HG03354 (cell line): ENCODE results near the gene STK26.
"Not testable (repeated sequence)": the region's sequence is repeated elsewhere in the genome, so short reads cannot be mapped to it uniquely, and the experiment has no call there.

Source experiments
- ATAC-seq: cut with Tn5 transposase; IDR thresholded peaks from one replicate; pipeline ENCODE4 v1.9.1; 2021; ENCODE audit warnings: mild to moderate bottlenecking; ENCODE audit not compliant: unreplicated experiment, poor library complexity, severe bottlenecking

Gene STK26

DNA sequence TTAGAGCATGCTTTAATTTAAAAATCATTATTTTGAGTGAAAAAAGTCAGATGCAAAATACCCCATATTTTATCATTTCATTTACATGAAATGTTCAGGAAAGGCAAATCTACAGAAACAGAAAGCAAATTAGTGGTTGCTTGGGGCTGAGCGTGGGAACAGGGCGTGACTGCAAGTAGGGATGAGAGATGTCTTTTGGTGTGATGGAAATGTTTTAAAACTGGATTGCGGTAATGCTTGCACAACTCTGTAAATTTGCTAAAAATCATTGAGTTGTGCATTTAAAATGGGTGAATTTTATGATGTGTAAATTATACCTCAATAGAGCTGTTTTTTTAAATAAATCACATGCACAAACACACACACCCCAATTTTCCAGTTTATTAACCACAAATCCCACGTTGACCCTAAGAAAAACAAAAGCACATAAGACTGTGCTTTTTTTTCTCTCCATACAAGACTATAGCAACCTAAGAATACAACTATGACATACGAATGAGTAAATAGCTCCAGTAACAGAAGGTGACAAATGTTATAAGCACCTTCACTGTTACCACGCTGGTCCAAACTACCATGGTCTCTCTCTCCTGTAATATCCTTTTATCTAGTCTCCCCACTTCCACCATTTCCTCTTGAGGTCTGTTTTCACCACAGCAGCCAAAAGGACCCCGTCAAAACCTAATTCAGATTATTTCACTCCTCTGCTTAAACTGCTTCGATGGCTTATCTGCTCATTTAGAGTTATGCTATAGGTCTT lies 67.5 kb downstream of the STK26 start:
- ATAC-seq: no peak

DNA sequence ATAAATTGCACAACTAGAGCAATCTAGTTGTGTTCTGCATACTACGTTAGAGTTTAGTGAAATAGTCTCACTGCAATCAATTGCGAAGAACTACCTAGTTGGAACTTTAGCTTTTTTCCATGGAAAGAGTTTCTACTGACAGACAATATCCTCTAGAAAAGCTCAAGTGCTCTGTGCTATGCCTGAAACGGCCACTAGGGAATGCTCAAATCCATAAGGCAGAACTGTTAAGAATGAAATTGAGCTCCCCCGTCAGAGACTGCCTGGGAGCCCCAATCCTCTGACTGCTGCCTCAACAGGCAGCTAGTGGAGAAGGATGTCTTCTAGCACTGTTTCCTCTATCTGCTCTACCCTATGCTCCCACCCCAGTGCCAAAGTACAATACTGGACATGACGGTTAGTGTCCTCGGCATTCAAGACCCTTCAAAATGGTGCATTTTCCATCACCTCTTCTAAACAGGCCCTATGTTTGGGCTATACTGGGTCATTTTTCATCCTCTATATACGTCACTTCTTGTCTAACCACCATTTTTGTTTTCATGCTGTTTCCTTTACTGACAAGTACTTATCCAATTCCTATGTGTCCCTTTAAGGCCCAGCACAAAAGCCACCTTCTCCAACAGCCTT lies 69.5 kb downstream of the STK26 start:
- peak; percentile 95 for ATAC-seq

DNA sequence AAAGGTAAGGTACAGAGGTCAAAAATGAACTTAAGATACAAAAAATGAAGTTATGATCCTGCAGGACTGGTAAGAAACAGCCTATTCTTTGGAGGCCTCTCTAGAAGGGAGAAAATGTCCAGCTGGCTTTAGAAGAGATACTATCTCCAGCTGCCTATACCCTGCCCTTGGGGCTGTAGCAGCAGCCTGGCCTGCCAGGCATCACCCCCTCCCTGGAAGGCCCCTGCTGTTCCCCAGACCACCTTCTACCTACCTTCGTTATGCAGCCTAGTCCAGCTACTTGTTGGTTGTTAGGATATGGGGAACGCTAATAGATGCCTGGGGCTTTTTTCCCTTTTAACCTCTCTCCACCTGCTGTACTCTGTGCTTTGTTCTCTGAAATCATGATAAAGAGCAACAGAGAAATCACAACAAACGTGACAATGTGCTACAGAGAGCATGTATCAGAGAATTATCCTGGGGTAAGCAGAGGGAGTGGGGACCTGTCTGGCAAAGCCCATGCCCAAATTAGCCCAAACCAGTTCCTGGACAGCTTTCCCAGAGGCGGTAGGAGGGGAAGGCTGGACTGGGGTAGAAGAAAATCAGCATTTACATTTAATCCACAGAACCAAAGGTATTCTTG lies 70.2 kb downstream of the STK26 start:
- ATAC-seq: no peak

DNA sequence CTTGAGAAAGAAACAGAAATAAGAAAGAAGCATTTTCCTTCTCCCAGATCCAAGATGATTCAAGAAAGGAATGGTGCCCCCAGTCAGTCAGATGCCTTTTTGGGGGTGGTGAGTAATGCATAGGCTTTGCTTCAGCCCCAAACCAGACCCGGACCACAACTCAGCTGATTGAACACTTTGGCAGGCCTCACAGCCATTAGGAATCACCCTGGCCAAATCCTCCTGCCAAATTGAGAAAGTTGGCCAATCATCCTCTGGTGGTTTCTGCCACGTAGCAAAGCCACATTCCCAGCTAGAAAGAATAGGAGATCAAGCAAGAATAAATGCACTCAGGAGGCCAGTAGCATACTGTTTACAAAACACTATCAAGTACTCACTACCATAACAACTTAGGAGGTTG lies 71.1 kb downstream of the STK26 start:
- ATAC-seq: no peak

GRCh38 chrX:132098704-132099103 lies 75.6 kb downstream of the STK26 start:
- not testable (repeated sequence) for ATAC-seq

DNA sequence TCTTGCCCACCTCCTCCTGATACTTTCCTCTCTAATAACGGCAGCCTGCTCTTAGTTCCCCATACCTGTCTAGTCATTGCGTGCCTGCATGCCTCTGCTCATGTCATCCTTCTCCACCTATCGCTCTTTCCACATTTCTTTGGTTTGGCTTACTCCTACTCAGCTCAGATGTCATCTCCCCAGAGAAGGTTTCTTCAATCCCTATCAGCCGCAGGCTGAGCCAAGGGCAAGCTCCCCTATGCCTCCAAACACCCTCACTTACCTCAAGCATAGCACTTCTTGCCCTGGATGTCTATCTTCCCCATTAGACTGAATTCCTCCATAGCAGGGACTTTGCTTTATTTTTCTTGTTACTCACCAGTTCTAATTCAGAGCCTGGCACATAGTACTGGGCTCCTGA lies 78.1 kb downstream of the STK26 start:
- ATAC-seq: no peak

DNA sequence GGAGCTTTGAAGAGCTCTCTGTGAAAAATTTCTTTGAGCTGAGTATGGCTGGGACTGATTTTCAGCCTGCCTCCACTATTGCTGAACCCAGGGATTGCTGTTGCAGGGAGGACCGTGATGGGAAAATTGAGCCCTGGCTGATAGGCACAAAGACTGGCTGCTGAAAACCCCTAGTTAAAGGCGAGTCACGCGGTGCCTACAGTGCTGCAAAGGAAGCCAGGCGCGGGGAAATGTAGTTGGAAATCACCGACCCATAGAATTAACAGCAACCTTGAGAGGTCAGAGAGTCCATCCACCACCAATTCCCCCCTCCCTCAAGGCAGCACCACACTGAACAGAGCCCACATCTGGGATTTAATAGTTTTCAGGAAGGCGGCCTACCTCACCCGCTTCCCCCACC lies 78.7 kb downstream of the STK26 start:
- ATAC-seq: no peak

DNA sequence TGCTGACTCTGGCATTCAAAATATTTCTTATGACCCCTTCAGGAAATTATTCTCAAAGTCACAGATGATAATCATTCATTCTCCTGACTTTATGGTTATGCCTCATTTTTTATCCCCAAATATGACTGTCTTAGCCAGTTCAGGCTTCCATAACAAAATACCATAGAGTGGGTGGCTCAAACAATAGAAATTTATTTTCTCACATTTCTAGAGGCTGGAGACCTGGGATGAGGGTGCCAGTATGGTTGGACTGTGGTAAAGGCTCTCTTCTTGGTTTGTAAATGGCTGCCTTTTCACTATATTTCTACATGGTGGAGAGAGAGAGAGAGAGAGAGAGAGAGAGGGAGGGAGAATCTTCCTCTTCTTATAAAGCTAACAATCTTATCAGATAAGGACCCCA lies 84.2 kb downstream of the STK26 start:
- no peak for ATAC-seq

DNA sequence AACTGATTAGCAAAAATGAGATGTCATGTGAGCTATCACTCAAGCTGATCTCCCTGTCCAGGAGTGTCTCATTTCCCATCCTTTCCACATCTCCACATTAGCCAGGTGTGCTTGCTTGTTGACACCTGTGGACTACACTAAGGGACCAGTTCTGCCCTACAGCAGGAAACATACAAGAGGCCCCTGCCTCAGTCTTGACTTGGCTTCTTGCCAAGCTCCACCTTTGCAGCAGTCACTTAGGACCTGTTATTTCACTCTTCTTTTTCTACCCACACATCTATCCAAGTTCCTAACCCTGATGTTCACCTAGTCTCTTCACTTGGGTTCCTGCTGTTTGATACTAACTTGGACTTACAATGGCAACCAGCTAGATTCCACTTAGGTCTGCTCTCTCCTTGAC lies 91.5 kb downstream of the STK26 start:
- ATAC-seq: no peak

DNA sequence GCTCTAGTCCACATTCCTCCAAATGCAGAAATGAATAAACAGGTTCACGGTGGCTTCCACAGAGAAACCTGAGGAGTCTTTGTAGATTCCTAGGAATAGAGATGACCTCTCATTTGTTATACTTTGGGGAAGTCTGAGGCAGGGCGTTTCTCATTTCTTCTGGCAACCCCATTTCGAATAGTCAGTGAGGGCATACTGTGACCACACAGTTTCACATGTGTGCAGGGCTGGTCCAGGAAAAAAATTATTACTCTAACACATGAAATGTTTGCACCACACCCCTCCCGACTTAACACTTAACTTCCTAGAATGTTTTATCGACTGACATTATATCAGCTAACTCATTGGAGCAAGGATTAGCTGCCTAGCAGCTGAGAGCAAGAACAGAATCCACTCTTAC lies 92.7 kb downstream of the STK26 start:
- no peak for ATAC-seq

DNA sequence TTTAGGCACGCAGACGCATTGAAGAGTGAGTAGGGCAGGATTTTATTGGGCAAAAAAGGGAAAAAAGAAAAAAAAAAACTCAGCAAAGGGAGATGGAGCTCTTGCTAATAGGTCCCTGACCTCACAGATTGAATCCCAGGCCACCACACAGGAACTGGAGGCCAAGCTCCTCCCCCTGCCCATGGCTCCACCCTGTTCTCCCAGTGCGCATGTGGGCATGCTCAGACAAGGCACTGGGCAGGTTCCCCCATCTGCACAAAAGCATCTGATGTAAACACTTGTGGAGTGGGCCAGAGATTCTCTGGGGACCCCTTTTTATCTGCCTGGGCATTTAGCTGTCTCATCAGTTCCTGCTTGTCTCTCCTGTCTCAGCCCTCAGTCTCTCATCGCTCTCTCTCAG lies 95.3 kb downstream of the STK26 start:
- no peak for ATAC-seq

DNA sequence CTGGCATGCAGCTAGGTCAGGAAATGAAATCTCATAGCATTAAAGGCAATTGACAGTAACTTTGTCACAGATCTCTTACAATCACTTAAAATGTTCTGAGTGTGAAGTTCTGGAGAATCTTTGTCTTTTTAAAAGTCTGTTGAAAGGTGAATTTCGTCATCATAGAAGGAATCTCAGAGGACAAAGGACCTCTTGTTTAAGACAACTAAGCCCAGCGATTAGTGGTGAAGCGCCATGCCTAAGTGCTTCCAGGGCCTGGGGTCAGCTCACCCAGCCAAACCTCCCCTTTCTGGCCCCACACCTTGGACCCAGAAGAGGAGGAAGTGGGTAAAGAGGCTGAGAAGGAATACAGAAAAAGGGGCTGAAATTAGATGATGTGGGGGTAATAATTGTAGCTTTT lies 96.2 kb downstream of the STK26 start:
- ATAC-seq: no peak

GRCh38 chrX:132119821-132120515 lies 96.9 kb downstream of the STK26 start:
- ATAC-seq: no peak

DNA sequence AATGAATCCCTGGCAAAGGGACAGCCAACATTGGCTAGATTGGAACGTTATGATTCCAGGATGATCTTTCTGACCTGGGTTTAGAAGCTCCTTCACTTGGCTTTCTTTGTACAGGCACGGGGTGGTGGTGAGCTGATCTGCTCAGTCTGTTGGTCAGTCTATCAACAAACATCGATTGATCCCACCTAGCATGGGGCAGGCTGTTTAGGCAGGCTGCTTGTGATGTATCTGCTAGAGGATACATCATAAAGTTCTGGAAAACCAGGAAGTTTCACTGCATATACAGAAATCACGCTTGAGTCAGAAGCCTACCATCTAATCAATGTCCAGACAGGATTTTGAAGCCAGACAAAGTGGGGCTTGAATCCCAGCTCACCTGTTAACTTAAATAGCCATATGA lies 97.8 kb downstream of the STK26 start:
- no peak for ATAC-seq
